NCI-H748 treated with DMSO at 0.1 percent for 48 hours (cell line): ENCODE results near the gene ADAMTS19.

Source experiments
- DNase-seq: peaks from one replicate; lab custom pipeline; 2025; lab: John Stamatoyannopoulos, UW

Gene ADAMTS19

DNA sequence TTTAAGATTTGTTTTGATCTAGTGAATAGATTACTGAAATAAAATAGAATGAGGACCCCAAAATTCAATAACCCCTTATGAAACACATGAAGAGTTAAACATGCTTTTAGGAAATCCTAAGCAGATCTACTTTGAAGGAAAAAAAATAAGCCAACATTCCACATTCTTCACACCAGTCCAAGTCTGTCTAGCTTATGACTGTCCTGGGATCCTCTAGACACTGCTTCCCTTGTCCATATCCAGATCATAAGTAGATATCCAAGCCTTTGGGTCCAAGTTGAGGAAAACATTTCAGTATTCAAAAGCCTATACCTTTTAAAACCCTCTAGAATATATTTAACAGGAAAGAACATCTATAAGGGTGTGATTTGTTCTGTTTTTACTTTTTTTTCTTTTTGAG is 228.9 kb downstream of the ADAMTS19 start:
- no peak for DNase-seq

DNA sequence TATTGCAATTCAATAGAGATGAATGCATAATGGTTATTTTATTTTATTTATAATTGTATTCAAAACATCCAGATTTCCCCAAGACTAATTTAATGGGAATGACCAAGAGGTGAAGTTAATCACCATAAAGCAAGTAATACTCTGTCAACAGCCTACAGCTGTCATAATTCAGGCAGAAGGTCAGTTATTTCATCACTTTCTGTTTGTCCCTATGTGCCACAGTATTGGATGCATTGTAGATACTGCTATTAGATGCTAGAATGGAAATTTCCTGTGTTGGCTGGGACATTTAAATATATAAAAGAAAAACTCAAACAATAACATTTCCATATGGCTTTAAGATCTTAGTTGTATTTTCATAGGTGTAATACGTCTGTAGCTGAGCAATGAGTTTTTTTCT is 231.1 kb downstream of the ADAMTS19 start:
- no peak for DNase-seq

DNA sequence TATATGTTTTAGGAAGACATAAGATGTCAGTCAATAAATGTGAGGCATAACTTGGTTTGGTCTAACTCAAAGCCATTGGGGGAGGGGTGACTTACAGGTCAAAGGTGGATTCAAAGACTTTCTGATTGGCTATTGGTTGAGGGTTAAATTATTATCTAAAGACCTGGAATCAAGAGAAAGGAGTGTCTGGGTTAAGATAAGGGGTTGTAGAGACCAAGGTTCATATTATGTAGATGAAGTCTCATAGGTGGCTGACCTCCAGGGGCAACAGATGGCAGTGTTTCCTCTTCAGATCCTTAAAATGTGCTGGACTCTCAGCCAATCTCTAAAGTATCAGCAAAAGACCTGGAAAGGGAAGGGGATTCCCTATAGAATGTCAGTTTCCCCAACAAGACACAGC is 236.5 kb downstream of the ADAMTS19 start:
- no peak for DNase-seq

DNA sequence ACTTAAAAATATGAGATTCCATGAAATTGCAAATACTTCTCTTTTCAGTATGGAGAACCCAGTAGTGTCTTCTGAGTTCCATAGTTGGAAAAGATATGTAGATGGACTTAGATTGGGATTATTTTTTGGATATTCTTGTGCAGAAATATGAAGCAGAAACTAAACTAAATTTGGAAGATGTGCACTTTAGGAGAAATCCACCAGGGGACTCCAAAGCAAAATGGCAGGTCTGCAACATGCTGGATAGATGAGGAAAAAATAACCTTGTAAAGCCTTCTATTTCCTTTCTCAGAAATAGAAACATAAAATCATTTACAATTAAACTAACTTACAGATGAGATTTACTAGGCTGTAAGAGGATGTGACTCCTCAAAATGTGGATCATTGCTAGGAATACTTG is 238.6 kb downstream of the ADAMTS19 start:
- no peak for DNase-seq

DNA sequence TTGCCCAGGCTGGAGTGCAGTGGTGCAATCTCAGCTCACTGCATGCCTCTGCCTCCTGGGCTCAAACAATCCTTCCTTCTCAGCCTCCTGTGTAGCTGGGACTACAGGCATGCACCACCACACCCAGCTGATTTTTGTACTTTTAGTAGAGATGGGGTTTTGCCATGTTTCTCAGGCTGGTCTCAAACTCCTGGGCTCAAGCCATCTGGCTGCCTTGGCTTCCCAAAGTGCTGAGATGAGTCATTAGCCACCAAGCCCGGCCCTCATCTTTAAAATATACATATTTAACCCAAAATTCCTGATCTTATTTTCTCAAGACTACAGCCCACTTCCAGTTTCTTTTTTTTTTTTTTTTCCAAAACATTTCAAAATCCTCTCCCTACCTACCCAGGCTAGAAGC is 256.1 kb downstream of the ADAMTS19 start:
- DNase-seq, result no peak

DNA sequence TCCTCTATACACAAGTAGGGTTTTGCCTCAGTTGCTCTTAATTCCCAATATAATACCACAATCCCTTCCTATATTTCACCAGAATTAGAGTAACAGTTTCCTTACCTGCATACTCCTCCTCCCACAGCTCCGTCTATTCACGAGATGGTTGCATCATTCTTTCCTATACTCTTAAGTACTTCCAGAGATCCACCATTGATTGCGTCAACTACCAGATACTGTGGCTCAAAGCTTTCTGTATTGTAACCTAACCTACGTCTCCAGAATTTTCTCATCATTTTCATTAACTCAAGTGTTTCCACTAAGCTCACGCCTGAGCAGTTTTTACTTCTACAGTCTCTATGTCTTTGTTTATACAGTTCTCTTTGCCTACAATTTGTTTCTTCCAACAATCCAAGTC is 256.6 kb downstream of the ADAMTS19 start:
- no peak for DNase-seq

DNA sequence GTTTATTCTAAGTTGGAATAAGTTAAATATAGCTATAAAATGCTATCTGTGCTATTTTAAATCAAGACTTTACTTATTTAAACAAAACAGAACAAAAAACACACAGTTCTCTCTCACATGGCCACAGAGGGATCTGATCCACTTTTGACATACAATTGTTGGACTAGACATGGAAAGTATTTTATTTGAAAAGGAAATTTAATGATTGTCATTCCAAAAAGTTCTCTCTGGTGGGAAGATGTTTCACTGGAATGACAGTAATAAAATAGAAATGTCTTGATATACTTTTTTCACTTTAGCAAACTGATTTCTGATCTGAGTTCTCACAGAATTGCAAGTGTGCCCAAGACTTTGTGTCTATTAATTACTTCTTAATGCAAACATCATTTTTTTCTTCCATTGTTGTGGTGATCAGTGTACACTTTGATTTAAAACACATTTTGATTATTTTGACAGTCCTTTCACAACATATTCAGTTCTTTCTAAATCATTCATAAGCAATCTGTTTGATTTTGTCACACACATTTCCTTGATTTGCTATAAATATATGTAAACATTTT is 257.7 kb downstream of the ADAMTS19 start:
- DNase-seq, result no peak

DNA sequence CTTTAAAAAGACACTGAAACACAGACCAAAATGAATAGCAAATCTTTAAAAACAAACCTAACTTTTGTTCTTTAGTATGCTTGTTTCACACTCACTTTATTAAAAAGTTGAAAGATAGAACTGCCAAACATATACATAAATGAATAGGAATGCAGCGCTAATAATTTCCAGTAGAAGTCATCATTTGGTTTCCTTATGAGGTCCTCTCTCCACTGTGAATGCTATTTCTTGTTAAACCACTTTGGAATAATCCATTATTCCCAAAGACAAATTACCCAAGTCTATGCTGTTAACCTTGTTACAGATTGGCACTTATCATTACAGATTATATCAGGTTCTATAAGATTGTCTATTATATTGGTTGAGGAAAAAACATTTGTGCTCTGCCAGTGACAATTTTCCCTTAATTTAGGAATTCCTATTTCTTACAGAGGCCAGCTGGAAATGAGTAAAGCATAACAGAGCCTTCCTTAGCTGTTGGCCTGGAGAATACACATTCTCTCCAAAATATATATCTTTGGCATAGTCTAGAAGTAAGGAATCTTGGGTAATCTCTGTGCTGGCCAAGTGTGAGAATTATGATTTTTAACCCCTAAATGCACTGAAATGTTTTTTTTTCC is 258.5 kb downstream of the ADAMTS19 start:
- DNase-seq, result no peak

DNA sequence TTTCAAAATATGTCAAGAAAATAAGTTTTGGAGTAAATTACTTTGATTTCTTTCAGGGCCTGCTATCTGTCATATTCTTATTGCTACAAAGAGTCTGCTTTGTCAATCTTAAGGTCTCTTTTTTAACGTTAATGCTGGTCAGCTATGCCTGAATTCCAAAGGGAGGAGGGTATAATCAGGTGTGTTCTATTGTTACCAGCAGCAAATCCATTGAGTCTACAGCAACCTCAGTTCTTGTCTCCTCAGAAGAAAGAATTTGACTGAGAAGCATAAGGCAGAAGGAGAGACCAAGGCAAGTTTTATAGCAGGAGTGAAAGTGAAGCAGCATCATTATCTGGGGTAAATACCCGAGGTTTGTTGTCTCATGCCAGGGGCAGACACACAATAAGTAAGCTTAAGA is 264.1 kb downstream of the ADAMTS19 start:
- DNase-seq, result no peak

DNA sequence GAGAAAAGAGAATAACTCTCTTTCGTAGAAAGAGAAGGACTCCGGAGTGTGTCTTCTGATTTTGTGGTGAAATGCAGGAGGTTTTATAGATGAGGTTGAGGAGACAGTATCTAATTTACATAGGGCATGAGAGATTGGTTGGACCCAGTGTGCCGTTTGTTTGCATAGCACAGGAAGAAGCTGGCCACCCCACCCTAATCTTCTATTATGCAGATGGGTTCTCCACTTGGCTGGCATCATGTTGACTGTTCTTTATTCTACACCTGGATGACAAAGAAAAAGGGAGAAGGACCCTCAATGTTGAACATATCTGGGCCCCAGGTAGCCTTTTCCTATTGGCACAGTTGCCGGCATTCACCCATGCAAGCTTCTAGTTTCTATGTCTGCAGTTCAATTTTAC is 264.5 kb downstream of the ADAMTS19 start:
- DNase-seq, result no peak

DNA sequence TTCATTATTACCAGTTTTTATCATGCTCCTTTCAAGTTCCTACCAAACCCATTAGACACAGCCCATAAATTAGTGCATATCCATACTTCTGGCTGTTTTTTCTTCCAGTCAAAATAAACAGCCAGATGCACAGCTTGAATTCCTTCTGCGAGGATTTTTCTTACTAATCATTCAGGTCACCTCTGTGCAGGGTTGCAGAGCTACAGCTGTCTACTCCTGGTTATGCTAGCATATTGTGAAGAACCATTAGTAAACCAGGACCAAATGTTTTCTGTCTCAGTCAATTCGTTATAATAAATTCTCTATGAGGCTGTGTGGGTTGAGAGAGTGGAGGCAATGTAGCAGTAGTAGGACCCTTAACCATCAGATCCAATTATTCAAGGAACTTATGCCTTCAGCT is 279.7 kb downstream of the ADAMTS19 start:
- no peak for DNase-seq

DNA sequence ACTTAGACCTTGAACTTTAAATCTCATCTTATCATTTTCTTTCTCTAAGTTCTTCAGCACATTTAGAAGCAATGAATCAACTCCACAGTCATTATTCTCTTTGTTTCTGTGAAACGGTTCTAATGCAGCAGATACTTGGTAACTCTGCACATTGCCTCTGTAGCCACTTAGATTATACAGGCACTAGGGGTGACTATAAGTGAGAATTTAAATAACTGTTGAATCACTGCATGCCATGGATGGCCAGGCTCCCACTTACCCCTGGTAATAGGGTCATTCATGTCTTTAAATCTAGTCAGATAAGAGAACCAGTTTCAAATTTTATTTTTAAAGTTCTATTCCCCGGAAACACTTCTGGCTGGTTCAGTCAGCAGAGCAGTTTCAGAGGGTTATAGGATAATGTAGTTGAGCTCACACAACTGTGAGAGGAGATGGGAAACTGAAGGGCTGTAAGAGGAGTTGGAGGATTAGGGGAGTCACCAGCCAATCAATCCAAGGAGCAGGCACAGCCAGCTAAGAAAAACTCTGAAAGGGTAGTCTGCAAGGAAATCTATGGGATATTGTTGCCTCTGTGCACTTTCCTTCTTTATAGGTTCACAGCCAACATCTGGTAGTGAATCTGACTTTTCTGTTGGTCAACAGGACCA is 283.6 kb downstream of the ADAMTS19 start:
- no peak for DNase-seq

DNA sequence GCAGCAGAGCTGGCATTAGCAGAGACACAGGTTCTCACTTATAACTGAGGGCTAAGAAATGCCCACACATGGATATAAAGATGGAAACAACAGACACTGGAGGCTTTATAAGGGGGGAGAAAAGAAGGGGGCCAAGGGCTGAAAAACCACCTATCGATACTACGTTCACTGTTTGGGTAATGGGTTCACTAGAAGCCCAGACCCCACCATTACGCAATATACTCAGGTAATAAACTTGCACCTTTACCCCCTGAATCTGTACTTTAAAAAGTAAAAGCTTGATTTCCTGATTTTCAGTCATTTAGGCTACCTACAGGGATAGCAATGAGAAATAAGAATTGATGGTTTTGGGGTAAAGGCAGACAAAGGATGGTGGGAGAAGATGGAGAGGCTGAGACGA is 285.9 kb downstream of the ADAMTS19 start:
- no peak for DNase-seq

DNA sequence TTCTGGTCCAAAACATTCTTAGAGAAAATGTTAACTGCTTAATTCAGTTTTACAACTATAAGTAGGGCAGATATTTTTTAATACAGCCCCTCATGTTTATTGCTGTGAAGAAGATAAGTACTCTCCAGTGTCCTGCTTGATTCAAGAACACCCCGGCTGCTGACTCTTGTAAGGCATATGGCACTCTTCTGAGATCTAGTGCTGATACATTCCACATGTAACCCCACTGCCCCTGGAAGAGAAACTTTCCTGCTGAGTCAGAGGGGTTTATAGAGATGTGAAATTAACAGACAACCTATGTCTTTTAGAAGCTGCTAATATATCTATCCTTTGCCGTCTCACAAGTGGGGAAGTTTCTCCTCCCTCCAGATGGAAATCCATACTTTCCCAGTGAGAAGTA is 286.8 kb downstream of the ADAMTS19 start:
- DNase-seq, result no peak

DNA sequence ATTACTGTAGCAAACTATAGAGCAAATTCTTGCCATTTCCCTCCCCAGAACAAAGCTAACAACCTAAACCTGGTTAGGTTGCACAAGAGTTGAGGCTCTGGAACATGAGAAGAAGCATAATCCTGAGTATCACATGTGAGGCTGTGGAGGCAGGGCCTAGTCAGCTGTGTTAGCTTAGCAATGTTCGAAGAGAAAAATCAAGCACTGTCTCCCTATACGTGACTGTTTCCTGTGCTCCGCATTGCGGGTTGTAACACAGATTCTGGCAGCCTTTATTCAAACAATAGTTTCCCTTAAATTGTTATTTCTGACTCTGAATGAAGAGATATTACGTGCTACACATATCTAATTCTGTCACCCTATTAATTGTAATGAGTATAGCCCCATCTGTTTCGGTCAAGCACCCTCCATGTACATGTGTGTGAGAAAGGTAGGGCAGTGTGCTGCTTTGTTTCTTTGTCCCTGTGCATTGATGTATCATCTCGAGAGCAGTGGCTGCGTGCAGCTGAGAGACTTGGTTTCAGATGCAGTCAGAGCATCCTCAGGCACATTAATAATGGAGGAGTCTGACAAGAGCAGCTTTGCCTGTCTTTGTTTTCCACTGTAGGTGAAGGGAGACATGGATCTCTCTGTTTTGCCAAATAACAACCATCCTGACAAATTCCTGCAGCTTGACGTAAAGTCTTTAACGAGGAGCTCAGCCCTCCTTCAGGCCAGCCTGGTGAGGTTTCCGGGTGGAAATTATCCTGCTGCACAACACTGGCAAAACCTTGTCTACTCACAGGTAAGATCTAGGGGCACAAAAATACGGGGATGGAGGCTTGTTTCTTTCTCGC is 287.7 kb downstream of the ADAMTS19 start, which contains the start of gene MINAR2:
Gene MINAR2, plus strand, starts transcription at position 523 of the 836 bp plus-strand sequence. Its CDS starts 97 bp downstream, at position 620.
- DNase-seq, result no peak

DNA sequence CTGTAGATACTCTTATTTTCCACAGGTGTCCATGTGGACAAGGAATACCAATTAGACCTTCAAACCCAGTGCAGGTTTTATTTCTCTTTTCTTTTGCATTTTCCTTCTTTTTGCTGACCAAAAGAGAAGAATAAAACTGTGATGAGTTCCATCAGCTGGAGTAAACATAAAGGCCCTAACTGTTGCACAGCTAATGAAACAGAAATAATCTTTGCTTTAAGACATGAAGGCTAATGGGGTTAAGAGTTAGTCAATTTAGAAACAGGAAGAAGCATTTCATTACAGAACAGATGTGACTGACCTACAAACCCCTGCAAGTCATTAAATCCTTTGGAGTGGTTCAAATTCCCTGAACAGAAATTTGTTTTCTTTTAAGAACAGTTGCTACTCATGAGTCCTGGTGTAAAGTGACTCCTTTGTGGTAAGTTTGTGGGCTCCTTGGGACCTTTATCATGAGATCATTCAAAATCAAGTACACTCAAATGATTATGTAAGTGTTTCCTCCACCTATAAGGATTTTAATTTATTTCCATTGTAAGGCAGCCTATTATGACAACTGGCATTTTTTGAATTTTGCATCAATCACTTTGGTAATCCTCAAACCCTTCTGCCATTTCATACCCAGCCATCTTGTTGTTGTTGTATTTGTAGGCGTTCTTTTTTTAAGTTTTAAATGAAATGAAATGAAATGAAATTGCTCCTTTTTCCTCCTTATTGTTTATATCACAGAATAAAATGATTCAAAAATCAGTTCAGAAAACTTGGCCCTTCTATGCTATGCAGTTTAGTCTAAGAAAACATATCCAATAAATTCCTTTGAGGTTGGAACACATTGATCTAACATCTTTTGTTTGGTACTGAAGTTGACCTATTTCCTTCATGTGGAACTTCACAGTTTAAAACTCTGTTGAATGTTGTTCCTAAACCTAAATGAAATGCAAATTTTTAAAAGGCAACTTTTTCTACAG is 289.1 kb downstream of the ADAMTS19 start:
- DNase-seq, result no peak

DNA sequence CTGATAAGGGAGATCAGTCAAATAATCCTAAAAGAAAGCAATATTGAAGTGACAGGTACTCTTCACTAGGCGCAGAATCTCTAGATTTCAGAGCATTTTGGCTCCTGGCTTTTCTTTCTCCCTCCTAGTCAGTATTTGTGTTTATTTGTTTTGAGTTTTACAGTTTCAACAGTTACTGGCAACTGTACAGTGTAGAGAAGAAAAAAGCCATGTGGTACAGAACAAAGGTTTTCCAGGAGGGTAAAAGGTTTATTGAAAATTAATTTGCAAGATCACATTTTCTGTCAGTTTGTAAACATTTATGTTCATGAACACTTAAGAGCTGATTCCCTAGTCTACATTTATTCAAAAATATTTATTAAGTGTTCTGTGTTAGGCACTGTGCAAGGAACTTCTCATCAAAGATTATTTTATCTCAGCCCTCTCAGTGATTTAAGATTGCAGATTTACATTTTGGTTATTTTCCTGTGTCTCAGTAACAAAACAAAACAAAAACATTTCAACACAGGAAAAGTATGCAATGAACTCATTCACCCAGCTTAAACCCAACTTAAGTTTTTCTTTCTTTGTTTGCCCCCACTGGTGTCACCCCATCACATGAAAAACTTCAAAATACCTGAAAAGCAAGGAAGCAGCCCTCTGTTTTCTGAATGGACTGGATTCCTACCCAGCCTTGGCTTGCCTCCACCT is 300.7 kb downstream of the ADAMTS19 start:
- no peak for DNase-seq

DNA sequence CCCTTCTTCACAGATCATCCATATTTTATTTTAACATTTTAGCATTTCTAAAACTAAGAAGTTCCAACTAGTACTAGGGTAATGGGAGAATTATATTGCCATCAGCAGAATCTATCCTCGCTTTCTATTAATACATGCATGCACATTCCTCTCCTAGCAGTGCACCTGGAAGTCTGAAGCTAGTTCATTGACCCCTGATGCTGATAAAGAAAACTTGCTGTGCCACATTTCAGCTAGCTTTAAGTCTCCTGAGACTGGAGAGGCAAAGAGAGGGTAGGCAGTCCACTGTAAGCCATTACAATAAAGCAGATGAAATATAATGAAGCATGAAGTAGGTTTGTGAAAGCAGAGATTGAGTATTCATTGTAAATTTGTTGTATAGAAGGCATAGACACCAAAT is 303.6 kb downstream of the ADAMTS19 start:
- no peak for DNase-seq

DNA sequence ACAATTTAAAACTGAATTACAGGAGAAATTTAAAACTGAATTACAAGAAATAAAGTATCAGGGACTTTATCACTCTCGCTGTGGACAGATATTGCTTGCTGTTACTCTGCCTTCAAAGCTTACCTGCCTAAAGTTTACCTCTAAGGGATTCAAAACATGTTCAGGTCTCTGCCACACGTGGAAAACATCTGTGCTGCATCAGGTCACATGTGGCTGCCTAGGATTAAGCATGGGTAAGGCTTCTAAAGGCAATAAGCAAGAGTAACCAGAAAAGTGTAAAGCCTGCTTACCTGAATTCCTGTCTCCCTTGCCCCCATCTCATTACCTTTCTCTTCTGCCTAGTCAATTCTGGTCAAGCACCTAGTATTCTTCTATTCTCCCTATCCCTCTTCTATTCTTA is 306.7 kb downstream of the ADAMTS19 start:
- DNase-seq, result no peak

DNA sequence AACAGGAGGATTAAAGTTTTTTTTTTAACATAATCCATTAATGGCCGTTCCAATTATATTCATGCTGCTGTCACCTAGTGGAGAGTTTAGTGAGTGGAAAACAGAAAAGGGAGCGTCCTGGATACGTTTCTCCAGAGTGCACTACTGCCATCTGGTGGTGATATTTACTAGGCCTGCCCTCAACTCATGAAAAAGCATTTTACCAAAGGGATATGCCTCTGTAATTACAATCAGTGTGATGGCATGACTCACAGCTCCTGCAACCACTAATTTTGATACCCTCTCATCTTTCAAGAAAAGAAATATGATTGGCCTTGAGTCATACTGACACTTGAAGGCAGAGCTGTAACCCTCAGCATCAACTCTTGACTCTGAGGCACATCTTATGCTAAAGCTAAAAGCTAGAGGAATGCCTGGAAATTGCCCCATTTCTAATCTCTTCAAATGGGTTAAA is 307.9 kb downstream of the ADAMTS19 start:
- DNase-seq, result peak; percentile 81

DNA sequence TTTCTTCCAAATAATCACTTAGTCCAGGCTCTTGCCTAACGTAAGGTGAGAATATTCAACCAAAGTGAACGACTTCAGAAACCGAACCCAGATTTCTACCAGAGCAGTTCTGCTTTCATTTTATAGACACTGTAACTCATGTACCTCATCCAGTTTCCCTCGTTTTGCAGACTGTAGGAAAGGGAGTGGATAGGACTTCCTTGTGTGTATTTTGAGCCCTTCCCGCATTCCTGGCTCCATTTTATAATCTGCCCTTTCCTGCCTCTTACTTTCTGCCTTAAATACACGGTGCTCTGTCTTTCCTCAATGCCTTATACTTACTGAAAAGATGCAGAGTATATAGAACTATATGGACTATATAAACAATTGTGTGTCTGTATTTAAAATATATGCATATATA is 308.6 kb downstream of the ADAMTS19 start:
- DNase-seq, result no peak
